Hematopoietic multipotent progenitor cell treated with erythropoietin and hydrocortisone succinate and interleukin-3 and kit ligand, for 4 days (in vitro differentiated cells): ENCODE results near the gene ZNF579.
"Not testable (repeated sequence)": the region's sequence is repeated elsewhere in the genome, so short reads cannot be mapped to it uniquely, and the experiment has no call there.

ENCODE experiments used
- DNase-seq: peaks from one replicate; pipeline ENCODE4 v3.0.0-alpha.2; 2015

ZNF579 gene

GRCh38 chr19:55536951-55537740, 43.5 kb downstream of the ZNF579 start, which contains the start of gene SBK2:
SBK2 (minus strand) TSS chr19:55537133; CDS start chr19:55536294, 839 bp downstream.
- DNase-seq = peak; percentile 38

GRCh38 chr19:55536366-55536765, 44.3 kb downstream of the ZNF579 start:
- DNase-seq = no peak

- DNase-seq = no peak
These were observed 44.7 kb downstream of the ZNF579 start for GRCh38 chr19:55535965-55536350.

DNA sequence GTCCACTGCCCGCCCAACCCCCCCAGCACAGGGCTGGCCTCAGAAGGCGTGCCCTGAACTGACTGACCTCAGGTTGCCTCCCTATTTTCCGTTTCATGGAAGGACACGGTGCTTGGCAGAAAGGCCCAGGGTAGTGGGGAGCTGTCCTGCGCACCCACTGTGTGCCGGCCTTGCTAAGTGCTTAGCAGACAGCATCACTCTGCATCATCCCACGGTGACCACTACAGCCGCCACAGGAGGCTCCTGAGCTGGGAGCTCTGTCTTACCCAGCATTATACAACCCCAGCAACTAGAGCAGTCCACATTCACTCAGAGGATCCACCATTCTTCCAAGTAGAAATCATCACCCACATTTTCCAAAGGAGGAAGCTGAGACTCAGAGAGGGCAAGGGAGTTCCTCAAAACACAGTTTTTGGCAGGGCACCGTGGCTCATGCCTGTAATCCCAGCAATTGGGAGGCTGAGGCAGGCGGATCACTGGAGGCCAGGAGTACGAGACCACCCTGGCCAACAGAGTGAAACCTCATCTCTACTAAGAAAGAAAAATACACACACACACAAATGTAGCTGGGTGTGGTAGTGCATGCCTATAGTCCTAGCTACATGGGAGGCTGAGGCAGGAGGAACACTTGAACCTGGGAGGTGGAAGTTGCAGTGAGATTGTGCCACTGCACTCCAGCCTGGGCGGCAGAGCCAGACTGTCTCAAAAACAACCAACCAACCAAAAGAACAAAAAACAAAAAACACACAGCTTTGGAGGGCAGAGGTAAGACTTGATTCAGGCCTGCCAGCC, 45.3 kb downstream of the ZNF579 start:
- no peak for DNase-seq

DNA sequence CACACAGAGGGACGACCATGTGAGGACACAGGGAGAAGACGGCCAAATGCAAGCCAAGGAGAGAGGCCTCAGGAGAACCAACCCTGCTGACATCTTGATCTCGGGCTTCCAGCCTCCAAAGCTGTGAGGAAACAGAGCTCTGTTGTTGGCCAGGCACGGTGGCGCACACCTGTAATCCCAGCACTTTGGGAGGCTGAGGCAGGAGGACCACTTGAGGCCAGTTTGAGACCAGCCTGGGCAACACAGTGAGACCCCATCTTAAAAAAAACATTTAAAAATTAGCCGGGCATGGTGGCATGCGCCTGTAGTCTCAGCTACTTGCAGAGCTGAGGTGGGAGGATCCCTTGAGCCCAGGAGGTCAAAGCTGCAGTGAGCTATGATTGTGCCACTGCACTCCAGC, 46.4 kb downstream of the ZNF579 start:
- not testable (repeated sequence) for DNase-seq

DNA sequence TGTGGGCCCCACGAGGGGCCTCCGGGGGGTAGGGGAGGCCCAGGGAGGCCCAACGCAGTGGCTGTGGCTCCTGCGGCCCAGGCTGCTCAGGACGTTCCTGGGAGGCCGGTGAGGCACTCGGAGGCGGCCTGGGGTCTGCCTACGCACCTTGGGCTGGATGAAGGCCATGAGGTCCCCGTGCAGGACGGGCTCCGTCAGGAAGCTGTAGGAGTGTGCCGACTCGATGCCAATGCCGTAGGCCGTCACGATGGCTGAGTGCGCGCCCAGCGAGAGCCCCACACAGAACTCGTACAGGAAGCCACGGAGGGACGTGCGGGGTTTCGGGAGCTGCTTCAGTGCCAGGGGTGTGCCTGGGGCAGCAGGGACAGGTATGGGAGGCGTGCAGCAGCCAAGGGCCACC, 49.7 kb downstream of the ZNF579 start:
- DNase-seq = no peak

- DNase-seq = no peak
These were observed 50.9 kb downstream of the ZNF579 start for GRCh38 chr19:55529636-55530234.

- no peak for DNase-seq
These were observed 52.4 kb downstream of the ZNF579 start for GRCh38 chr19:55528030-55528803.

DNA sequence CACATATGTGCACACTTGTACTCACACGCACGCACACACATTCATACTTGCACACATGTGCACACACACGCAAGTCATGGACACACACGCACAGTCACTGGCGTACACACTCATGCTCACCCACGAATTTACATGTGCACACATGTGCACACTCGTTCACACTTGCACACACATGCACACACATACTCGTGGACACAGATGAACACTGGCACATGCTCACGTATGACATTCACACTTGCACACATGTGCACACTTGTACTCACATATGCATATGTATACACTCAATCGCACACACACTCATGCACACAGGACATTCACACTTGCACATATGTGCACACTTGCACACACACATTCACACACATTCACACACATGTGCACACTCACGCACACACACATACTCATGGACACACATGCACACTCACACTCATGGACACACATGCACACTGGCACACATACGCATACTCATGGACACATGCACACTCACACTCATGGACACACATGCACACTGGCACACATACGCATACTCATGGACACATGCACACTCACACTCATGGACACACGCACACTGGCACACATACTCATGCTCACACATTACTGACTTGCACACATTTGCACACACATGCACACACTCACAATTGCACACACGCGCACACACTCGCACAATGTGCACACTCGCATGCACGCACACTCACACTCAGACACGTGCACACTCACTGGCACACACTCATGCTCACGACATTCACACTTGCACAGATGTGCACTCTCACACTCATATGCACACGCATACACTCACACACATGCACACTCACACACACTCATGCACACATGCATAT, 53.2 kb downstream of the ZNF579 start:
- no peak for DNase-seq
